ENCODE measurements around the gene PTCRA. TPM values are rescaled to one million over a fixed set of nuclear protein-coding genes. Genes with fewer than 3 reads are reported as not detected.
A peak's percentile ranks its signal among the peaks of the same experiment; 100 is the strongest.

Gene PTCRA
- total RNA-seq, 1 experiment from 2014 or later = not detected

DNA sequence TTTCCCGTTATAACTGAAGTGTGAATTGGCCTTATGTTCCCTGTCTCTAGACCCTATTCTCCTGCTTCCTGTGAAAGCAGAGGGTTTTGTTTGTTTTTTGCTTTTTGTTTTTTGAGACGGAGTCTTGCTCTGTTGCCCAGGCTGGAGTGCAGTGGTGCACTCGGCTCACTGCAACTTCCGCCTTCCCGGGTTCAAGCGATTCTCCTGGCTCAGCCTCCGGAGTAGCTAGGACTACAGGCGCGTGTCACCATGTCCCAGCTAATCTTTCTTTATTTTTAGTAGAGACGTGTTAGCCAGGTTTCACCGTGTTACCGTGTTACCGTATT is 44.0 kb downstream of the PTCRA start (continued):
- TF ChIP-seq CTCF (IDR thresholded peaks at IDR 0.05 in 2 of 3, conservative IDR thresholded peaks at IDR 0.05 in 1 of 3; ENCODE audit: borderline replicate concordance in 1 of 3, insufficient read depth in 1 of 3, low read depth in 2 of 3, low read length in 2 of 3) (no peak), EZH2phosphoT487 (IDR thresholded peaks at IDR 0.05; ENCODE audit: borderline replicate concordance) (no peak), JUND (IDR thresholded peaks at IDR 0.05) (no peak)

DNA sequence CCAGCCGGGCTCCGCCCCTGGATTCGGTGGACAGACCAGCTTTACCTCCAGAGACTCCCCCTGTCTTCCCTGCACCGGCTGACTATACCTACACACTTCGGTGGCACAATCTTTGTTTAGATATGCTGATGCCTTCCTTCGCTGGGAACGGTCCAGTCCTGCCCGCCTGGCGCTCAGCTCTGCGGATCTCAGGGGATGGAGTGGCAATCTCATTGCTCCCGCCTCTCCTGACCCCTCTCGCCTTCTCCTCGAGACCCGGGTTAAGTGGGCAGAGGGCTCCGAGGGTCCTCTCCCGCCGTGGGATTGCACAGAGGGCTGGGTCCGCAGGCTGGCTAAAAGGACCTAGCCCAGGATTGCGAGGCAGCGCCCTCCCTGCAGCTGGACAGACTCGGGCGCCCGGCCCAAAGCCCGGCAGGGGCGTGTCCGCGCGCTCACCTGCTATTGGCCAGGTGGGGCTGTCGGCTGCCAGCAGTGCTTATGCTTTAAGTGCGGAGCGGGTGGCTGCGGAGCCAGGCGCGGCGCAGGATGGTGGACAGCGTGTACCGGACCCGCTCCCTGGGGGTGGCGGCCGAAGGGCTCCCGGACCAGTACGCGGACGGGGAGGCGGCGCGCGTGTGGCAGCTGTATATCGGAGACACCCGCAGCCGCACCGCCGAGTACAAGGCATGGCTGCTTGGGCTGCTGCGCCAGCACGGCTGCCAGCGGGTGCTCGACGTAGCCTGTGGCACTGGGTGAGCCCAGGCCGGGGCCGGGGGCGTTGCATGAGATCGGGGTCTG is 44.6 kb downstream of the PTCRA start, which contains the start of gene GNMT:
Gene GNMT (plus strand): TSS at position 512 of the 777 bp plus-strand sequence. CDS start 14 bp downstream, at position 526.
- peak; percentile 88 for ATAC-seq
- TF ChIP-seq CTCF (IDR thresholded peaks at IDR 0.05 in 2 of 3, conservative IDR thresholded peaks at IDR 0.05 in 1 of 3; ENCODE audit: borderline replicate concordance in 1 of 3, insufficient read depth in 1 of 3, low read depth in 2 of 3, low read length in 2 of 3) = no peak
- TF ChIP-seq TCF7L2 (IDR thresholded peaks at IDR 0.05; ENCODE audit: borderline replicate concordance, extremely low read depth, insufficient read depth, insufficient read length) = no peak
- TF ChIP-seq RAD21 (IDR thresholded peaks at IDR 0.05; ENCODE audit: low read depth) = no peak
- TF ChIP-seq REST (IDR thresholded peaks at IDR 0.05; ENCODE audit: low read depth) = no peak
- TF ChIP-seq POLR2AphosphoS5 (IDR thresholded peaks at IDR 0.05; ENCODE audit: low read depth, low read length) = 0 out of 2 replicates have a peak, but pooled peaks have one; percentile 8
- no peak for TF ChIP-seq ZNF274 (IDR thresholded peaks at IDR 0.05; ENCODE audit: low read depth, low read length)
- no peak for TF ChIP-seq ZBTB33 (IDR thresholded peaks at IDR 0.05; ENCODE audit: extremely low read depth, insufficient replicate concordance, low read length)
- no peak within 1 kb of the TSS; the same call in 1 of the 2 replicates for H3K27ac ChIP-seq (ENCODE audit: low read depth, low read length)

More for the DNA sequence above, 44.6 kb downstream of the PTCRA start, which contains the start of gene GNMT:
- H3K9ac ChIP-seq (ENCODE audit: low read length) = peak within 1 kb of the TSS; percentile 51; the same call in 1 of the 2 replicates
- H3K27me3 ChIP-seq (ENCODE audit: insufficient read depth, low read length) = no peaks in the 10 kb centered on the region
- ChIA-PET CTCF (interaction anchor here (1.4 kb wide), 1 partner anchor 10 kb away, joined by 3 read pairs; no protein-coding TSS in a partner anchor), RAD21 (ENCODE audit: low non-redundant PET in 1 of 2, low total read pairs in 2 of 2, uncharacterized antibody in 2 of 2, unreplicated experiment in 2 of 2) (no interaction called here), POLR2A (no interaction called here)
- peak within 1 kb of the TSS; percentile 99 for H3K4me2 ChIP-seq (ENCODE audit: low read length)
- intact Hi-C loops (cut with micrococcal nuclease) = loop anchor here (5.0 kb wide), 1 partner anchor 182 kb away; no protein-coding TSS in a partner anchor
- H3K4me3 ChIP-seq (replicated peaks in 1 of 2; ENCODE audit: low read depth in 1 of 2, low read length in 2 of 2) = peak within 1 kb of the TSS; percentile 50 to 65
- H2AFZ ChIP-seq (ENCODE audit: low read depth, low read length, poor library complexity, severe bottlenecking) = no peak within 1 kb of the TSS
- DNase-seq (ENCODE audit: low read depth, low spot score) = no peak
- no TSS peak for BruUV-seq (replicated peaks)
- H4K20me1 ChIP-seq (ENCODE audit: insufficient read depth) = no peaks in the 10 kb centered on the region
- H3K9me3 ChIP-seq (ENCODE audit: control insufficient read depth in 1 of 2, insufficient read depth in 1 of 2, low read depth in 1 of 2, low read length in 2 of 2) = no peaks in the 10 kb centered on the region
- peaks cover 10 to 17% of the 10 kb centered on the region in 2 experiments for H3K4me1 ChIP-seq (ENCODE audit: control insufficient read depth in 1 of 2, insufficient read depth in 2 of 2, low read length in 2 of 2)
- H3K79me2 ChIP-seq (ENCODE audit: insufficient read depth, low read length) = no peaks in the 10 kb centered on the region
- no peaks in the 10 kb centered on the region for H3K9me2 ChIP-seq (ENCODE audit: insufficient read depth)
- no peaks in the 10 kb centered on the region for H3K36me3 ChIP-seq (ENCODE audit: control insufficient read depth in 1 of 2, insufficient read depth in 2 of 2, low read length in 2 of 2)
